Peyer's patch (tissue), 4 donors: ENCODE data around the gene ACOX3.

Experiments
- CTCF ChIP-seq, 6 experiments: fragments of 450-650 bp in 4 of 6; fragments of 200-600 bp in 2 of 6; sonication (generic) in 1 of 6; IDR thresholded peaks; one replicate each; pipeline ENCODE4 v1.5.1; 2017 to 2019; ENCODE audit warnings: antibody characterized with exemption in 6 of 6, mild to moderate bottlenecking in 3 of 6, moderate library complexity in 1 of 6
- POLR2A ChIP-seq, 2 donors: fragments of 450-650 bp; IDR thresholded peaks; one replicate each; pipeline ENCODE4 v1.5.1; 2017; ENCODE audit warnings: antibody characterized with exemption in 2 of 2, mild to moderate bottlenecking in 2 of 2, moderate library complexity in 2 of 2

DNA sequence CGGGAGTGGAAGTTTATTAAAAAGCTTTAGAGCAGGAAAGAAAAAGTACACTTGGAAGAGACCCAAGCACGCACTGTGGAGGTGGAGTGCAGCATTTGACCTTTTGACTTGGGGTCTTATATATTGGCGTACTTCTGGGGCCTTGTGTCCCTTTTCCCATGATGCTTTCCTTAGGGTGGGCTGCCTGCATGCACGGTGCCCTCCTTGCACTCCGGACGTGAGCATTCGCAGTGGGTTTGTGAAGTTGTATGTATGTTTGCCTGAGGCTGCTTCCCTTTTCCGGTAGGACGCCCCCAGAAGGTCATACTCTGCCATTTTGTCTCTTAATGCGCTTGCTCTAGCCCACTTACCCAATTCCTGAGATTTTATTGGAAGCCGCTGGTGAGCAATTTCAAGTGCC, 39.7 kb upstream of the ACOX3 start:
- TF ChIP-seq POLR2A (IDR thresholded peaks at IDR 0.05): no peak
- no peak for TF ChIP-seq CTCF (IDR thresholded peaks at IDR 0.05)
